ENCODE results near the gene CGB8.

Gene CGB8

DNA sequence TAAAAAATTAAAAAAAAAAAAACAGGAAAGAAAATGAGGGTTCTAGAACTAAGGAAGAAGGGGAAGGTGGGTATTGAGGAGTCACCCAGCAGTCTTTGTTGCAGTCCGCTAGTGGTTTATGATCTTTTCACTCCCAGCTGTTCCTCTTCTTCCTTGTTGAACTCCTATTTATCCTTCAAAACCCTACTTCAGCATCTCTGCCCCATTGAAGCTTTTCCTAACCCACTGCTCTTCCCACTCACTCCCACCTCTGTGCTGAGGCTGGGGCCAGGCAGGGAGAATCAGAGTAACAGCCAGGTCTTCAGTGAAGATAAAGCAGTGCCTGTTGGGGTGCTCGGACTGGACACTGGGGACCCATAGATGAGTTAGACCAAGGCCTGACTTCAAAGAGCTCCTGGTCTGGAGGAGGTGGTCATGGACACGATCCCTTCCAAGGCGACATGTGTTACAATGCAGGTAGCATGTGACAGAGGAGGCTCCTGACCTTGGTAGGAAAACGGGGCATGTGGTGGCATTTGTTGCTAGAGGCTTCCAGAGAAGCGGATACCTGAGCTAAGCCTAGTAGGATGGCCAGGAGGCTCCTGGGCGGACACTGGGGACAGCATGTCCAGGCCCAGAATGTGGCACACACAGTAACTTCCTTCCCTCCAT is 43.8 kb downstream of the CGB8 start:
- no peak for DNase-seq

GRCh38 chr19:49004133-49004532 is 44.8 kb downstream of the CGB8 start:
- DNase-seq, result no peak

GRCh38 chr19:48999481-49000325 is 49.2 kb downstream of the CGB8 start:
- DNase-seq, result peak; percentile 30 to 82 (median 55)

- peak in 2 of 5 experiments; percentile 35 to 56 for DNase-seq
Observed at GRCh38 chr19:48997972-48998371, 50.9 kb downstream of the CGB8 start.
